H1 (cell line): ENCODE data around the gene ALDH1A2. TPM values are rescaled to one million over a fixed set of nuclear protein-coding genes. Genes with fewer than 3 reads are reported as not detected.

Source experiments
- CTCF ChIA-PET: fragments of 300-600 bp; sonication (Branson Sonifier 250); formaldehyde crosslinking; loops from one replicate; lab custom pipeline; 2021; ENCODE audit not compliant: partially characterized antibody; lab: Charles Lee
- POLR2A ChIA-PET: fragments of 300-600 bp; sonication (Branson Sonifier 250); formaldehyde crosslinking; loops from one replicate; lab custom pipeline; 2021; ENCODE audit warnings: inconsistent platforms; ENCODE audit not compliant: partially characterized antibody; lab: Charles Lee
- DNase-seq, 2 experiments: peaks; one replicate each; pipeline versions ENCODE4 v3.0.0 to v3.0.0-alpha.2; 2010 to 2022; ENCODE audit warnings: low spot score in 2 of 2, low read depth in 1 of 2, mixed read lengths in 1 of 2
- FAIRE-seq: peaks from 2 replicates; lab custom pipeline; 2011; peaks lifted over from hg19 to GRCh38; lab: Jason Lieb, UNC
- H2AFZ ChIP-seq: 2 replicates; pipeline ENCODE4 v1.8.1; 2012; ENCODE audit warnings: low read length, inconsistent platforms
- H2AK5ac ChIP-seq: 2 replicates; pipeline ENCODE4 v1.6.1; 2013; ENCODE audit warnings: low read depth, low read length
- H2BK120ac ChIP-seq: replicated peaks from 2 replicates; pipeline ENCODE3; 2013; ENCODE audit warnings: low read depth, low read length, inconsistent platforms
- H2BK12ac ChIP-seq: 2 replicates; pipeline ENCODE4 v1.6.1; 2013; ENCODE audit warnings: low read depth, low read length
- H2BK15ac ChIP-seq: 2 replicates; pipeline ENCODE4 v1.6.1; 2013; ENCODE audit warnings: low read length
- H2BK20ac ChIP-seq: 2 replicates; pipeline ENCODE4 v1.6.1; 2013; ENCODE audit warnings: low read length
- H2BK5ac ChIP-seq: 2 replicates; pipeline ENCODE4 v1.6.1; 2013; ENCODE audit warnings: low read depth, low read length
- H3K14ac ChIP-seq: 2 replicates; pipeline ENCODE4 v1.6.1; 2013; ENCODE audit warnings: inconsistent platforms; ENCODE audit not compliant: insufficient read length
- H3K18ac ChIP-seq: 2 replicates; pipeline ENCODE4 v1.6.1; 2013; ENCODE audit warnings: low read length; ENCODE audit errors: extremely low read depth
- H3K23ac ChIP-seq: 2 replicates; pipeline ENCODE4 v1.6.1; 2013; ENCODE audit warnings: inconsistent platforms; ENCODE audit not compliant: insufficient read length
- H3K23me2 ChIP-seq: 2 replicates; pipeline ENCODE4 v1.6.1; 2013; ENCODE audit warnings: low read depth, low read length
- H3K27ac ChIP-seq: 2 replicates; pipeline ENCODE4 v1.6.1; 2011; ENCODE audit warnings: low read depth, low read length, inconsistent platforms
- H3K27me3 ChIP-seq, 4 experiments: replicated peaks in 1 of 4; 1 replicate in 1 of 4; 2 replicates in 3 of 4; pipeline versions ENCODE4 v1.6.1 to v1.8.1; 2011 to 2013; ENCODE audit warnings: low read length in 3 of 4, mild to moderate bottlenecking in 3 of 4, inconsistent platforms in 2 of 4, mixed read lengths in 2 of 4, moderate library complexity in 1 of 4; ENCODE audit not compliant: control insufficient read depth in 3 of 4, insufficient read depth in 3 of 4; ENCODE audit errors: extremely low read depth in 1 of 4
- H3K36me3 ChIP-seq, 4 experiments: 2 replicates each; pipeline versions ENCODE4 v1.6.1 to v1.8.1; 2011 to 2013; ENCODE audit warnings: mild to moderate bottlenecking in 4 of 4, low read length in 3 of 4, moderate library complexity in 2 of 4, control low read depth in 1 of 4, inconsistent platforms in 1 of 4; ENCODE audit not compliant: insufficient read depth in 4 of 4, control insufficient read depth in 2 of 4
- H3K4ac ChIP-seq: replicated peaks from 2 replicates; pipeline ENCODE3; 2013; ENCODE audit warnings: low read length, low read depth, mixed read lengths, inconsistent platforms; ENCODE audit not compliant: insufficient read length
- H3K4me1 ChIP-seq, 4 experiments: replicated peaks in 1 of 4; 1 replicate in 1 of 4; 2 replicates in 3 of 4; pipeline versions ENCODE4 v1.6.1 to v1.8.1; 2011 to 2013; ENCODE audit warnings: low read length in 3 of 4, inconsistent platforms in 2 of 4, mixed read lengths in 1 of 4; ENCODE audit not compliant: insufficient read depth in 4 of 4, control insufficient read depth in 3 of 4
- H3K4me2 ChIP-seq, 2 experiments: 2 replicates each; pipeline versions ENCODE4 v1.6.1 to v1.8.1; 2011 to 2013; ENCODE audit warnings: low read depth in 2 of 2, low read length in 2 of 2, control low read depth in 1 of 2, inconsistent platforms in 1 of 2, mild to moderate bottlenecking in 1 of 2; ENCODE audit not compliant: insufficient read depth in 1 of 2
- H3K4me3 ChIP-seq, 4 experiments: fragments of 200-600, 300-600 bp in 1 of 4; sonication (generic), shearing (Covaris generic), sonication (Bioruptor Twin) in 1 of 4; 2 replicates each; pipeline versions ENCODE4 v1.5.1 to v1.8.1; 2011 to 2016; ENCODE audit warnings: low read length in 4 of 4, low read depth in 3 of 4, control low read depth in 2 of 4, inconsistent platforms in 2 of 4, mild to moderate bottlenecking in 2 of 4, mixed read lengths in 1 of 4, moderate library complexity in 1 of 4; ENCODE audit not compliant: insufficient read depth in 2 of 4; ENCODE audit errors: extremely low read depth in 1 of 4
- H3K56ac ChIP-seq: replicated peaks from 2 replicates; pipeline ENCODE3; 2013; ENCODE audit warnings: low read depth, mild to moderate bottlenecking, mixed read lengths, low read length, inconsistent platforms; ENCODE audit not compliant: insufficient read length
- H3K79me1 ChIP-seq: 2 replicates; pipeline ENCODE4 v1.6.1; 2013; ENCODE audit warnings: low read depth, low read length, control low read depth
- H3K79me2 ChIP-seq, 2 experiments: 2 replicates each; pipeline versions ENCODE4 v1.6.1 to v1.8.1; 2012 to 2013; ENCODE audit warnings: low read length in 2 of 2, mild to moderate bottlenecking in 2 of 2, inconsistent platforms in 1 of 2; ENCODE audit not compliant: insufficient read depth in 2 of 2, control insufficient read depth in 1 of 2
- H3K9ac ChIP-seq, 4 experiments: replicated peaks in 1 of 4; 1 replicate in 1 of 4; 2 replicates in 3 of 4; pipeline versions ENCODE4 v1.6.1 to v1.8.1; 2011 to 2013; ENCODE audit warnings: low read depth in 3 of 4, low read length in 3 of 4, control low read depth in 2 of 4, mild to moderate bottlenecking in 2 of 4, moderate library complexity in 2 of 4, inconsistent platforms in 1 of 4; ENCODE audit errors: extremely low read depth in 1 of 4
- H3K9me3 ChIP-seq, 2 experiments: 2 replicates each; pipeline versions ENCODE4 v1.6.1 to v1.8.1; 2012 to 2013; ENCODE audit warnings: mild to moderate bottlenecking in 2 of 2, moderate library complexity in 2 of 2, control low read depth in 1 of 2, inconsistent platforms in 1 of 2, low read depth in 1 of 2, low read length in 1 of 2, mixed read lengths in 1 of 2; ENCODE audit not compliant: insufficient read depth in 2 of 2
- H4K20me1 ChIP-seq, 2 experiments: replicated peaks in 1 of 2; 2 replicates each; pipeline versions ENCODE3 to v1.8.1; 2011 to 2013; ENCODE audit warnings: inconsistent platforms in 2 of 2, low read length in 2 of 2, mild to moderate bottlenecking in 1 of 2; ENCODE audit not compliant: insufficient read depth in 2 of 2, control insufficient read depth in 1 of 2
- H4K5ac ChIP-seq: 2 replicates; pipeline ENCODE4 v1.6.1; 2013; ENCODE audit warnings: low read length, low read depth, mixed read lengths, inconsistent platforms; ENCODE audit not compliant: insufficient read length
- H4K8ac ChIP-seq: 2 replicates; pipeline ENCODE4 v1.8.0; 2013; ENCODE audit warnings: mild to moderate bottlenecking, moderate library complexity, low read length, inconsistent platforms; ENCODE audit not compliant: insufficient read depth; ENCODE audit errors: extremely low read depth
- H4K91ac ChIP-seq: replicated peaks from 2 replicates; pipeline ENCODE3; 2013; ENCODE audit warnings: low read length, mixed read lengths, inconsistent platforms; ENCODE audit not compliant: insufficient read length
- CBX8 ChIP-seq: fragments of 300-800, 300-1000 bp; sonication (generic); IDR thresholded peaks from 2 replicates; pipeline ENCODE4 v1.7.1; 2016; ENCODE audit warnings: low read depth, low read length, borderline replicate concordance
- POU5F1 ChIP-seq: IDR thresholded peaks from 2 replicates; pipeline ENCODE4 v1.6.1; 2011; ENCODE audit warnings: low read depth, mild to moderate bottlenecking, low read length, moderate library complexity
- RAD21 ChIP-seq, 2 experiments: IDR thresholded peaks in 1 of 2; conservative IDR thresholded peaks in 1 of 2; 2 replicates each; pipeline ENCODE4 v1.6.1; 2011; ENCODE audit warnings: low read depth in 2 of 2, low read length in 2 of 2, improper control_type of control experiment in 1 of 2, inconsistent platforms in 1 of 2, mild to moderate bottlenecking in 1 of 2, moderate library complexity in 1 of 2
- TBP ChIP-seq: IDR thresholded peaks from 2 replicates; pipeline ENCODE4 v1.6.1; 2011; ENCODE audit warnings: low read depth, low read length, improper control_type of control experiment
- WGBS, 2 experiments: shearing (Covaris generic) in 1 of 2; methylation state at CpG; one replicate each; pipeline versions ENCODE4 v1.1.6 to v1.1.7; 2013 to 2015; ENCODE audit warnings: low lambda C conversion rate in 2 of 2, mixed read lengths in 2 of 2, inconsistent platforms in 1 of 2, low coverage in 1 of 2, missing lambda C conversion rate in 1 of 2; ENCODE audit not compliant: insufficient replicate concordance in 2 of 2, insufficient coverage in 1 of 2, insufficient read length in 1 of 2; ENCODE audit errors: extremely low coverage in 1 of 2, missing lambda C conversion rate in 1 of 2; 5-methylcytosine and 5-hydroxymethylcytosine counted together
- polyA plus RNA-seq, 7 experiments: library from polyadenylated mRNA; depleted of rRNA in 3 of 7; stranded (reverse) in 5 of 7; unstranded in 2 of 7; fragments of >200 nt in 5 of 7; fragments of 200-250 nt in 2 of 7; gene quantifications; 1 replicate in 5 of 7; 2 replicates in 1 of 7; 4 replicates in 1 of 7; pipeline versions ENCODE4 v1.2.1 to v1.2.3, GENCODE V29; 2011 to 2013; ENCODE audit warnings: missing spikeins in 2 of 7, mixed read lengths in 2 of 7
- total RNA-seq: library from RNA; stranded (reverse); fragmentation: NEBNext Ultra II Directional; extraction: Animal tissue kit (Norgen Biotek cat#: 25700); gene quantifications from 2 replicates; pipeline ENCODE4 v1.2.1, GENCODE V29; 2021
- TF ChIP-seq, protein P1 (sequence below), 3 experiments: IDR thresholded peaks; 1 replicate in 2 of 3; 2 replicates in 1 of 3; pipeline versions ENCODE4 v1.5.1 to v1.6.1; 2011; ENCODE audit warnings: low read length in 3 of 3, mild to moderate bottlenecking in 3 of 3, inconsistent platforms in 2 of 3, low read depth in 1 of 3, moderate library complexity in 1 of 3; ENCODE audit not compliant: insufficient read depth in 1 of 3; ENCODE audit errors: control extremely low read depth in 1 of 3

ALDH1A2 gene
- total and polyA plus RNA-seq, 2 of the 8 experiments (the other 6 are each of a cell fraction or from before 2014, with no cell fraction given) = 0.06 to 0.24 TPM

DNA sequence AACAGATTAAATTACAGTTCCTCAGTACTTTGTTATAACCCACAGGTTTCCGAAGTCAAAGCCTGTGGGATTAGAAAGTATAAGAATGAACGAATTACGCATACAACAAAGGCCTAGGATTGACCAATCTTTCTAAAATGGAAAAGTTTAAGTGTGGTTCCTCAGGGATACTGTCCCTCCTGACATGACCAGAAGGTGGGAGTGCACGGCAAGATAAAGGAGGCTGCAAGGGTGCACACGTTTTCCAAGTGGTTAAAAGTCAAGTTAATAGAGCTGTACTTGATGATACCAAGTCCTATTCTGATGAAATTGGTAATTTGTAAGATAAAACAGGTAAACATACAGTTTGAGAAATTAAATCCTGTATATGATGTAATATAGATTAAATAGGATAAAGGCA, 96.2 kb downstream of the ALDH1A2 start:
- Histone ChIP-seq H3K79me2 (no peaks in the 10 kb centered on the region), H2AK5ac (no peak overlapping the region), H3K4me1 (no peaks in the 10 kb centered on the region), H3K36me3 (no peaks in the 10 kb centered on the region), H3K9ac (no peak overlapping the region), H4K8ac (no peak overlapping the region), H3K27ac (no peak overlapping the region), H2BK120ac (no peak overlapping the region), H2BK15ac (no peak overlapping the region), H2BK12ac (no peak overlapping the region), H2BK5ac (no peak overlapping the region), H3K79me1 (no peaks in the 10 kb centered on the region), H3K56ac (no peak overlapping the region), H3K23me2 (no peaks in the 10 kb centered on the region), H3K4me3 (no peak overlapping the region), H2AFZ (no peak overlapping the region), H3K23ac (no peak overlapping the region), H4K91ac (no peak overlapping the region), H3K14ac (no peak overlapping the region), H4K5ac (no peak overlapping the region), H4K20me1 (no peaks in the 10 kb centered on the region), H3K18ac (no peak overlapping the region), H3K4me2 (no peak overlapping the region), H3K9me3 (no peaks in the 10 kb centered on the region), H3K27me3 (no peaks in the 10 kb centered on the region; a peak in 1 of 7 replicates), H3K4ac (no peak overlapping the region), H2BK20ac (no peak overlapping the region)
- CTCF ChIA-PET = interaction anchor here (0.9 to 2.4 kb wide), 12 partner anchors 9 to 235 kb away, joined by 3 to 20 read pairs (median 4); partner anchors contain the start of gene ALDH1A2
- POLR2A ChIA-PET = no interaction called here
- FAIRE-seq (no peak), DNase-seq (no peak)
- 81% methylated on average over 5 of the region's 5 CpGs; no CpG with 5 or more reads in 1 of the 2 experiments for WGBS, 2 experiments
- TF ChIP-seq CBX8 (no peak), RAD21 (IDR thresholded peaks at IDR 0.05 in 1 of 2, conservative IDR thresholded peaks at IDR 0.05 in 1 of 2; ENCODE audit: low read depth in 2 of 2, low read length in 2 of 2) (peak; percentile 67 to 69), TBP (no peak), POU5F1 (no peak)
- TF ChIP-seq, protein P1, sequence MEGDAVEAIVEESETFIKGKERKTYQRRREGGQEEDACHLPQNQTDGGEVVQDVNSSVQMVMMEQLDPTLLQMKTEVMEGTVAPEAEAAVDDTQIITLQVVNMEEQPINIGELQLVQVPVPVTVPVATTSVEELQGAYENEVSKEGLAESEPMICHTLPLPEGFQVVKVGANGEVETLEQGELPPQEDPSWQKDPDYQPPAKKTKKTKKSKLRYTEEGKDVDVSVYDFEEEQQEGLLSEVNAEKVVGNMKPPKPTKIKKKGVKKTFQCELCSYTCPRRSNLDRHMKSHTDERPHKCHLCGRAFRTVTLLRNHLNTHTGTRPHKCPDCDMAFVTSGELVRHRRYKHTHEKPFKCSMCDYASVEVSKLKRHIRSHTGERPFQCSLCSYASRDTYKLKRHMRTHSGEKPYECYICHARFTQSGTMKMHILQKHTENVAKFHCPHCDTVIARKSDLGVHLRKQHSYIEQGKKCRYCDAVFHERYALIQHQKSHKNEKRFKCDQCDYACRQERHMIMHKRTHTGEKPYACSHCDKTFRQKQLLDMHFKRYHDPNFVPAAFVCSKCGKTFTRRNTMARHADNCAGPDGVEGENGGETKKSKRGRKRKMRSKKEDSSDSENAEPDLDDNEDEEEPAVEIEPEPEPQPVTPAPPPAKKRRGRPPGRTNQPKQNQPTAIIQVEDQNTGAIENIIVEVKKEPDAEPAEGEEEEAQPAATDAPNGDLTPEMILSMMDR (IDR thresholded peaks at IDR 0.05; ENCODE audit: control extremely low read depth in 1 of 3, insufficient read depth in 1 of 3, low read depth in 1 of 3, low read length in 3 of 3) = peak; percentile 28 to 50 (median 44); a peak in 3 of 4 replicates
